OCI-LY1 (cell line): ENCODE results near the gene KIRREL3.

Experiments
- EZH2 ChIP-seq: fragments of 200-600 bp; sonication (generic), shearing (Covaris generic); IDR thresholded peaks from 2 replicates; pipeline ENCODE4 v1.8.0; 2017; ENCODE audit warnings: borderline replicate concordance, mixed run types, mild to moderate bottlenecking, antibody characterized with exemption, low read length, moderate library complexity, mixed read lengths
- TF ChIP-seq, protein P1 (sequence below): fragments of 200-600 bp; sonication (generic), shearing (Covaris generic); IDR thresholded peaks from 2 replicates; pipeline ENCODE4 v1.5.1; 2017; ENCODE audit warnings: mild to moderate bottlenecking, antibody characterized with exemption, low read length, moderate library complexity, mixed read lengths

GRCh38 chr11:126660321-126660720 is 340.2 kb downstream of the KIRREL3 start:
- TF ChIP-seq, protein P1, sequence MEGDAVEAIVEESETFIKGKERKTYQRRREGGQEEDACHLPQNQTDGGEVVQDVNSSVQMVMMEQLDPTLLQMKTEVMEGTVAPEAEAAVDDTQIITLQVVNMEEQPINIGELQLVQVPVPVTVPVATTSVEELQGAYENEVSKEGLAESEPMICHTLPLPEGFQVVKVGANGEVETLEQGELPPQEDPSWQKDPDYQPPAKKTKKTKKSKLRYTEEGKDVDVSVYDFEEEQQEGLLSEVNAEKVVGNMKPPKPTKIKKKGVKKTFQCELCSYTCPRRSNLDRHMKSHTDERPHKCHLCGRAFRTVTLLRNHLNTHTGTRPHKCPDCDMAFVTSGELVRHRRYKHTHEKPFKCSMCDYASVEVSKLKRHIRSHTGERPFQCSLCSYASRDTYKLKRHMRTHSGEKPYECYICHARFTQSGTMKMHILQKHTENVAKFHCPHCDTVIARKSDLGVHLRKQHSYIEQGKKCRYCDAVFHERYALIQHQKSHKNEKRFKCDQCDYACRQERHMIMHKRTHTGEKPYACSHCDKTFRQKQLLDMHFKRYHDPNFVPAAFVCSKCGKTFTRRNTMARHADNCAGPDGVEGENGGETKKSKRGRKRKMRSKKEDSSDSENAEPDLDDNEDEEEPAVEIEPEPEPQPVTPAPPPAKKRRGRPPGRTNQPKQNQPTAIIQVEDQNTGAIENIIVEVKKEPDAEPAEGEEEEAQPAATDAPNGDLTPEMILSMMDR, result no peak
- TF ChIP-seq EZH2, result no peak
